SK-N-MC (cell line): ENCODE results near the gene SELENOV.
"Not testable (repeated sequence)": the region's sequence is repeated elsewhere in the genome, so short reads cannot be mapped to it uniquely, and the experiment has no call there.

Source experiments
- DNase-seq: peaks from one replicate; pipeline ENCODE4 v3.0.0-alpha.2; 2011; ENCODE audit warnings: low read depth, low spot score
- H3K27ac ChIP-seq: fragments of 200-600 bp; sonication (generic); 2 replicates; pipeline ENCODE4 v1.5.1; 2016; ENCODE audit warnings: mixed run types
- H3K36me3 ChIP-seq: fragments of 200-600 bp; sonication (generic); 2 replicates; pipeline ENCODE4 v1.6.1; 2017; ENCODE audit warnings: antibody characterized with exemption, low read length, mixed read lengths; ENCODE audit not compliant: insufficient read depth
- H3K4me3 ChIP-seq: fragments of 200-600 bp; sonication (generic); 2 replicates; pipeline ENCODE4 v1.5.1; 2016
- H3K9ac ChIP-seq: fragments of 200-600 bp; sonication (generic); 2 replicates; pipeline ENCODE4 v1.8.0; 2017; ENCODE audit warnings: mixed run types, mixed read lengths; ENCODE audit not compliant: insufficient read length
- H3K9me3 ChIP-seq: fragments of 200-600 bp; sonication (generic); 2 replicates; pipeline ENCODE4 v1.6.1; 2017; ENCODE audit warnings: low read depth, mild to moderate bottlenecking, antibody characterized with exemption, low read length, moderate library complexity, mixed read lengths
- EZH2 ChIP-seq: fragments of 200-600 bp; sonication (generic); IDR thresholded peaks from one replicate; pipeline ENCODE4 v1.6.1; 2017; ENCODE audit warnings: antibody characterized with exemption
- FOXP2 ChIP-seq: optimal IDR thresholded peaks from 2 replicates; pipeline ENCODE3; 2011; ENCODE audit warnings: mild to moderate bottlenecking, moderate library complexity; ENCODE audit not compliant: insufficient read depth; ENCODE audit errors: extremely low read length, control extremely low read depth
- POLR2AphosphoS5 ChIP-seq: IDR thresholded peaks from 2 replicates; pipeline ENCODE4 v1.6.1; 2012; ENCODE audit warnings: mild to moderate bottlenecking, low read depth, low read length, borderline replicate concordance

The SELENOV gene

GRCh38 chr19:39472746-39473442 is 42.0 kb upstream of the SELENOV start:
- DNase-seq: no peak
- H3K27ac ChIP-seq: no peak overlapping the region
- H3K9ac ChIP-seq: no peak overlapping the region
- no peak for TF ChIP-seq EZH2
- no peak for TF ChIP-seq POLR2AphosphoS5
- no peak for TF ChIP-seq FOXP2
- H3K36me3 ChIP-seq: peaks cover 80% of the 10 kb centered on the region
- no peaks in the 10 kb centered on the region for H3K9me3 ChIP-seq
- H3K4me3 ChIP-seq: no peak overlapping the region

GRCh38 chr19:39473443-39473960 is 41.4 kb upstream of the SELENOV start:
- DNase-seq: no peak
- Histone ChIP-seq H3K27ac (no peak overlapping the region), H3K9me3 (no peaks in the 10 kb centered on the region), H3K9ac (no peak overlapping the region), H3K4me3 (no peak overlapping the region), H3K36me3 (peaks cover 74% of the 10 kb centered on the region)
- TF ChIP-seq POLR2AphosphoS5 (no peak), EZH2 (no peak), FOXP2 (no peak)

- H3K36me3 ChIP-seq: peaks cover 67% of the 10 kb centered on the region
- H3K9me3 ChIP-seq: no peaks in the 10 kb centered on the region
- no peak overlapping the region for H3K4me3 ChIP-seq
- no peak for DNase-seq
- no peak overlapping the region for H3K27ac ChIP-seq
- H3K9ac ChIP-seq: no peak overlapping the region
- TF ChIP-seq FOXP2: no peak
- no peak for TF ChIP-seq EZH2
- TF ChIP-seq POLR2AphosphoS5: no peak
Observed at GRCh38 chr19:39474139-39474620, 40.8 kb upstream of the SELENOV start.

GRCh38 chr19:39475748-39476147 is 39.2 kb upstream of the SELENOV start:
- DNase-seq: no peak

GRCh38 chr19:39479319-39479801 is 35.6 kb upstream of the SELENOV start:
- not testable (repeated sequence) for H3K4me3 ChIP-seq, H3K27ac ChIP-seq, H3K9me3 ChIP-seq, DNase-seq, H3K9ac ChIP-seq
- H3K36me3 ChIP-seq: peaks cover 27% of the 10 kb centered on the region

More at GRCh38 chr19:39475748-39476147, 39.2 kb upstream of the SELENOV start:
- H3K27ac ChIP-seq: no peak overlapping the region
- no peak for TF ChIP-seq EZH2
- TF ChIP-seq POLR2AphosphoS5: no peak
- TF ChIP-seq FOXP2: no peak
- peaks cover 52% of the 10 kb centered on the region for H3K36me3 ChIP-seq
- H3K4me3 ChIP-seq: no peak overlapping the region
- no peaks in the 10 kb centered on the region for H3K9me3 ChIP-seq
- H3K9ac ChIP-seq: no peak overlapping the region

GRCh38 chr19:39479916-39480315 is 35.0 kb upstream of the SELENOV start:
- Histone ChIP-seq H3K9me3 (no peaks in the 10 kb centered on the region), H3K27ac (peak overlapping the region; percentile 81), H3K36me3 (peaks cover 22% of the 10 kb centered on the region; the same call in 1 of the 2 replicates), H3K4me3 (peak overlapping the region; percentile 97), H3K9ac (peak overlapping the region; percentile 100)
- DNase-seq: no peak
- TF ChIP-seq POLR2AphosphoS5 (no peak), EZH2 (no peak), FOXP2 (no peak)

GRCh38 chr19:39480337-39481228 is 34.4 kb upstream of the SELENOV start, which contains the start of gene TIMM50:
Gene TIMM50 (plus strand): TSS chr19:39480838. CDS start chr19:39480854, 16 bp downstream.
- peak within 1 kb of the TSS; percentile 97 for H3K4me3 ChIP-seq
- H3K9me3 ChIP-seq: no peaks in the 10 kb centered on the region
- TF ChIP-seq POLR2AphosphoS5 (peak; percentile 89; the same call in 1 of the 2 replicates), EZH2 (no peak)
- peak; percentile 39 for DNase-seq
- H3K36me3 ChIP-seq: peaks cover 24% of the 10 kb centered on the region; the same call in 1 of the 2 replicates
- H3K9ac ChIP-seq: peak within 1 kb of the TSS; percentile 100
- H3K27ac ChIP-seq: peak within 1 kb of the TSS; percentile 87

GRCh38 chr19:39481229-39481545 is 33.8 kb upstream of the SELENOV start:
- TF ChIP-seq FOXP2 (no peak), POLR2AphosphoS5 (no peak), EZH2 (no peak)
- peak overlapping the region; percentile 100 for H3K9ac ChIP-seq
- no peak for DNase-seq
- no peaks in the 10 kb centered on the region for H3K9me3 ChIP-seq
- H3K4me3 ChIP-seq: peak overlapping the region; percentile 97
- H3K27ac ChIP-seq: peak overlapping the region; percentile 87
- H3K36me3 ChIP-seq: peaks cover 22% of the 10 kb centered on the region; the same call in 1 of the 2 replicates
